ENCODE results near the gene FHIT. TPM values are rescaled to one million over a fixed set of nuclear protein-coding genes. Genes with fewer than 3 reads are reported as not detected.

The FHIT gene
- polyA plus RNA-seq, 1 of the 3 experiments (the other 2 are of a cell fraction), result 0.41 TPM

DNA sequence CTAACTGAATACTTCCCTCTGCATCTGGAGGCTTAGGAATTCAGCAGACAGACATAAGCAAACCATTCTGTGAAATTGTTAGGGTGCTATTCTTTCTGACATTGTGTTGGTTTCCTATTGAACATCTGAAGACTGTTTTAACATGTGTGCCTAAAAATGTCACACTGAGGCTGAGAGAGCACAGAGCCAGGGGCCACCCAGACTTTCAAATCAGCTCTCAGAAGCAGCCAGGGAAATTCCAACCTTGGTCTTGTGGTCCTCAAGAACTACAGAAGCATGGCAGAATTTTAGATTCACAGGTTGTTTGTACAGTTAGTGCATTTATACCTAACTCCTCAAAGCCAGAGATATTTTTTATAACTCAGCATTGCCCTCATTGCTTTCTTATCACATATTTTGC lies 1272.3 kb downstream of the FHIT start:
- ChIA-PET CTCF (no interaction called here), POLR2A (no interaction called here)
- Histone ChIP-seq H3K27ac (ENCODE audit: low read depth in 2 of 2, low read length in 1 of 2) (no peak overlapping the region), H3K27me3 (ENCODE audit: insufficient read depth) (no peaks in the 10 kb centered on the region), H3K4me1 (ENCODE audit: control insufficient read depth in 1 of 2, insufficient read depth in 2 of 2, low read depth in 1 of 2, low read length in 1 of 2) (no peaks in the 10 kb centered on the region; a peak in 1 of 4 replicates), H3K9me3 (no peaks in the 10 kb centered on the region), H4K20me1 (ENCODE audit: insufficient read depth) (no peaks in the 10 kb centered on the region), H3K4me2 (no peak overlapping the region), H3K9ac (no peak overlapping the region), H3K9me2 (no peaks in the 10 kb centered on the region), H2AFZ (ENCODE audit: low read depth) (no peak overlapping the region), H3K79me2 (ENCODE audit: insufficient read depth) (no peaks in the 10 kb centered on the region), H3F3A (replicated peaks; ENCODE audit: insufficient read depth) (no peaks in the 10 kb centered on the region), H3K4me3 (ENCODE audit: low read depth in 2 of 2, low read length in 1 of 2) (no peak overlapping the region), H3K36me3 (replicated peaks in 1 of 2; ENCODE audit: control insufficient read depth in 1 of 2, insufficient read depth in 2 of 2, low read length in 1 of 2) (no peaks in the 10 kb centered on the region)
- no peak for DNase-seq
- TF ChIP-seq RXRA (IDR thresholded peaks at IDR 0.05; ENCODE audit: borderline replicate concordance, low read depth), result no peak
- TF ChIP-seq, protein P1, sequence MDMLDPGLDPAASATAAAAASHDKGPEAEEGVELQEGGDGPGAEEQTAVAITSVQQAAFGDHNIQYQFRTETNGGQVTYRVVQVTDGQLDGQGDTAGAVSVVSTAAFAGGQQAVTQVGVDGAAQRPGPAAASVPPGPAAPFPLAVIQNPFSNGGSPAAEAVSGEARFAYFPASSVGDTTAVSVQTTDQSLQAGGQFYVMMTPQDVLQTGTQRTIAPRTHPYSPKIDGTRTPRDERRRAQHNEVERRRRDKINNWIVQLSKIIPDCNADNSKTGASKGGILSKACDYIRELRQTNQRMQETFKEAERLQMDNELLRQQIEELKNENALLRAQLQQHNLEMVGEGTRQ (IDR thresholded peaks at IDR 0.05; ENCODE audit: borderline replicate concordance, low read depth, low read length), result no peak
- no peak for TF ChIP-seq POLR2AphosphoS5 (IDR thresholded peaks at IDR 0.05; ENCODE audit: low read depth, low read length)
- no peak for TF ChIP-seq TCF12 (IDR thresholded peaks at IDR 0.05)
- TF ChIP-seq, protein P2, sequence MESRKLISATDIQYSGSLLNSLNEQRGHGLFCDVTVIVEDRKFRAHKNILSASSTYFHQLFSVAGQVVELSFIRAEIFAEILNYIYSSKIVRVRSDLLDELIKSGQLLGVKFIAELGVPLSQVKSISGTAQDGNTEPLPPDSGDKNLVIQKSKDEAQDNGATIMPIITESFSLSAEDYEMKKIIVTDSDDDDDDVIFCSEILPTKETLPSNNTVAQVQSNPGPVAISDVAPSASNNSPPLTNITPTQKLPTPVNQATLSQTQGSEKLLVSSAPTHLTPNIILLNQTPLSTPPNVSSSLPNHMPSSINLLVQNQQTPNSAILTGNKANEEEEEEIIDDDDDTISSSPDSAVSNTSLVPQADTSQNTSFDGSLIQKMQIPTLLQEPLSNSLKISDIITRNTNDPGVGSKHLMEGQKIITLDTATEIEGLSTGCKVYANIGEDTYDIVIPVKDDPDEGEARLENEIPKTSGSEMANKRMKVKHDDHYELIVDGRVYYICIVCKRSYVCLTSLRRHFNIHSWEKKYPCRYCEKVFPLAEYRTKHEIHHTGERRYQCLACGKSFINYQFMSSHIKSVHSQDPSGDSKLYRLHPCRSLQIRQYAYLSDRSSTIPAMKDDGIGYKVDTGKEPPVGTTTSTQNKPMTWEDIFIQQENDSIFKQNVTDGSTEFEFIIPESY (IDR thresholded peaks at IDR 0.05; ENCODE audit: borderline replicate concordance, low read depth), result no peak
- TF ChIP-seq, protein P3, sequence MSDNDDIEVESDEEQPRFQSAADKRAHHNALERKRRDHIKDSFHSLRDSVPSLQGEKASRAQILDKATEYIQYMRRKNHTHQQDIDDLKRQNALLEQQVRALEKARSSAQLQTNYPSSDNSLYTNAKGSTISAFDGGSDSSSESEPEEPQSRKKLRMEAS (IDR thresholded peaks at IDR 0.05; ENCODE audit: low read depth), result no peak
- no peak for TF ChIP-seq ELF1 (IDR thresholded peaks at IDR 0.05)
- no peak for TF ChIP-seq NFIC (IDR thresholded peaks at IDR 0.05; ENCODE audit: borderline replicate concordance)
- TF ChIP-seq EZH2phosphoT487 (IDR thresholded peaks at IDR 0.05; ENCODE audit: borderline replicate concordance, low read depth), result no peak
- TF ChIP-seq FOXJ3 (CRISPR knock-in tag; IDR thresholded peaks at IDR 0.05), result no peak
- no peak for TF ChIP-seq SIN3A (IDR thresholded peaks at IDR 0.05; ENCODE audit: borderline replicate concordance, low read depth, low read length)
- TF ChIP-seq FOSL2 (IDR thresholded peaks at IDR 0.05; ENCODE audit: borderline replicate concordance, low read depth), result no peak
- TF ChIP-seq FOXM1 (IDR thresholded peaks at IDR 0.05; ENCODE audit: low read depth), result no peak
- no peak for TF ChIP-seq GATA2 (CRISPR knock-in tag; IDR thresholded peaks at IDR 0.05)
- TF ChIP-seq, protein P4, sequence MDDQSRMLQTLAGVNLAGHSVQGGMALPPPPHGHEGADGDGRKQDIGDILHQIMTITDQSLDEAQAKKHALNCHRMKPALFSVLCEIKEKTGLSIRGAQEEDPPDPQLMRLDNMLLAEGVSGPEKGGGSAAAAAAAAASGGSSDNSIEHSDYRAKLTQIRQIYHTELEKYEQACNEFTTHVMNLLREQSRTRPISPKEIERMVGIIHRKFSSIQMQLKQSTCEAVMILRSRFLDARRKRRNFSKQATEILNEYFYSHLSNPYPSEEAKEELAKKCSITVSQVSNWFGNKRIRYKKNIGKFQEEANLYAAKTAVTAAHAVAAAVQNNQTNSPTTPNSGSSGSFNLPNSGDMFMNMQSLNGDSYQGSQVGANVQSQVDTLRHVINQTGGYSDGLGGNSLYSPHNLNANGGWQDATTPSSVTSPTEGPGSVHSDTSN (IDR thresholded peaks at IDR 0.05), result no peak
- no peak for TF ChIP-seq SMC3 (IDR thresholded peaks at IDR 0.05; ENCODE audit: low read depth, low read length)
- no peak for TF ChIP-seq RFX5 (IDR thresholded peaks at IDR 0.05; ENCODE audit: low read length)
- TF ChIP-seq NRF1 (IDR thresholded peaks at IDR 0.05; ENCODE audit: low read depth, low read length), result no peak
